Heart right ventricle (tissue), 16 donors: ENCODE data around the gene B2M. TPM values are rescaled to one million over a fixed set of nuclear protein-coding genes. Genes with fewer than 3 reads are reported as not detected.

ENCODE experiments used
- ATAC-seq, 8 donors: fragments of 200-7000 bp; cut with Tn5 transposase; one replicate each; pipeline ENCODE4 v1.9.1; 2020; ENCODE audit warnings: mild to moderate bottlenecking in 8 of 8, moderate library complexity in 8 of 8, moderate number of reproducible peaks in 1 of 8
- DNase-seq, 2 donors: peaks; one replicate each; pipeline ENCODE4 v3.0.0-alpha.2; 2020
- H3K27ac ChIP-seq, 10 donors: fragments of 200-600 bp; sonication (generic) in 2 of 10; one replicate each; pipeline versions ENCODE4 v1.5.0 to v1.8.0; 2020 to 2022; ENCODE audit warnings: mild to moderate bottlenecking in 3 of 10
- H3K27me3 ChIP-seq, 7 donors: fragments of 200-600 bp; one replicate each; pipeline ENCODE4 v1.8.0; 2021 to 2022; ENCODE audit warnings: mild to moderate bottlenecking in 2 of 7
- H3K36me3 ChIP-seq, 9 donors: fragments of 200-600 bp; sonication (generic) in 1 of 9; one replicate each; pipeline versions ENCODE4 v1.5.0 to v1.8.0; 2020 to 2022; ENCODE audit warnings: mild to moderate bottlenecking in 2 of 9
- H3K4me1 ChIP-seq, 9 donors: fragments of 200-600 bp; sonication (generic) in 1 of 9; one replicate each; pipeline versions ENCODE4 v1.5.0 to v1.8.0; 2020 to 2022; ENCODE audit warnings: mild to moderate bottlenecking in 4 of 9
- H3K4me3 ChIP-seq, 10 donors: fragments of 200-600 bp; sonication (generic) in 2 of 10; one replicate each; pipeline versions ENCODE4 v1.5.0 to v1.8.0; 2020 to 2022; ENCODE audit warnings: mild to moderate bottlenecking in 7 of 10, moderate library complexity in 2 of 10
- H3K9me3 ChIP-seq, 11 donors: fragments of 200-600 bp in 10 of 11; sonication (generic) in 2 of 11; one replicate each; pipeline versions ENCODE4 v1.5.0 to v1.8.0; 2013 to 2022; ENCODE audit warnings: mild to moderate bottlenecking in 2 of 11, control low read depth in 1 of 11, moderate library complexity in 1 of 11
- CTCF ChIP-seq, 9 donors: fragments of 200-600 bp; sonication (generic) in 2 of 9; IDR thresholded peaks; one replicate each; pipeline versions ENCODE4 v1.5.0 to v1.8.0; 2021 to 2022; ENCODE audit warnings: antibody characterized with exemption in 9 of 9, mild to moderate bottlenecking in 5 of 9, moderate library complexity in 1 of 9
- WGBS, 2 donors: extraction: QIAGEN DNeasy Blood & Tissue Kit; methylation state at CpG; one replicate each; pipeline ENCODE4 v1.1.7; 2013; ENCODE audit warnings: inconsistent platforms in 1 of 2; 5-methylcytosine and 5-hydroxymethylcytosine counted together
- intact Hi-C, 10 donors: fragments of 100-400 bp; cut with DNase I; formaldehyde crosslinking; loops; one replicate each; pipeline versions ENCODE4 v1.11.1 to v1.14.2; 2022
- long read RNA-seq, 3 donors: library from polyadenylated mRNA; unstranded; transcript quantifications; one replicate each; pipeline ENCODE4 v2.0.0, GENCODE V29; 2020 to 2021
- polyA plus RNA-seq, 2 donors: library from polyadenylated mRNA; stranded (reverse); fragments of 200-250 nt; gene quantifications; one replicate each; pipeline ENCODE4 v1.2.3, GENCODE V29; 2013
- total RNA-seq, 10 donors: library from RNA; stranded (reverse); fragmentation: NEBNext Ultra II Directional in 3 of 10; extraction: Animal tissue kit (Norgen Biotek cat#: 25700) in 3 of 10; gene quantifications; one replicate each; pipeline versions ENCODE4 v1.2.1 to v1.2.4, GENCODE V29; 2021 to 2023
- donor health status: Arrhythmogenic right ventricular cardiomyopathy.
- donor health status: ischemic (EF 13 %, LVEDD 7.1; RV severe dilation, severe dysfunction).
- donor health status: healthy with polysubstance abuse.
- donor health status: DM: no; HTN: yes; CAD: no.
- donor health status: DM: no; HTN: no; CAD: no.
- donor health status: ischemic (EF 25% LVEDD 6.9; RV normal size, moderate dysfunction).
- donor health status: ischemic (EF 25% LVEDD 5.7; RV mildly dilated, moderate dysfunction).
- donor health status: healthy.
- donor health status: DM: yes; HTN: yes; CAD: no.
- donor health status: Ischemic cardiomyopathy.
- donor health status: ischemic (EF 35%, LVEDD 5.7; RV mildly dilated, moderate dysfunction).
- donor health status: nonischemic (EF 11% LVEDD 7.7; RV severe dilation, severe dysfunction).
- donor health status: DM: yes; HTN: yes; CAD: no.
- donor health status: PGD.
- donor health status: ischemic (EF 29% LVEDD 5.4; RV normal size, mild dysfunction).
- donor health status: nonischemic (EF 23%, LVEDD 6.1; RV moderate dilation, normal function).

The B2M gene
- total RNA-seq (1,000 to 10,000 TPM in 6 of 10 donors, 100 to 1,000 TPM in 4; 782 to 5,382 (median 1,085) TPM), polyA plus RNA-seq (1,000 to 10,000 TPM in 1 of 2 donors, 100 to 1,000 TPM in 1; 833 to 1,897 TPM)
- long read RNA-seq, donor 1, transcript B2M-204 (4 exons, 1,705 nt) = major isoform, 706 of 859 reads
- long read RNA-seq, donor 1, transcript B2M-213 (1 exons, 2,329 nt) = minor isoform, 133 of 859 reads
- long read RNA-seq, donor 1, transcript B2M-214 (1 exons, 2,403 nt) = minor isoform, 5 of 859 reads
- long read RNA-seq, donor 1, partial matches to known transcripts = 7 of 859 reads
- long read RNA-seq, donor 1, other reads (novel, unspliced or antisense) = 3 of 859 reads
- long read RNA-seq, donor 2, transcript B2M-213 (1 exons, 2,329 nt) = minor isoform, 141 of 770 reads
- long read RNA-seq, donor 2, transcript B2M-204 (4 exons, 1,705 nt) = major isoform, 612 of 770 reads
- long read RNA-seq, donor 2, partial matches to known transcripts = 9 of 770 reads
- long read RNA-seq, donor 2, other reads (novel, unspliced or antisense) = 2 of 770 reads
- long read RNA-seq, donor 3, transcript B2M-213 (1 exons, 2,329 nt) = minor isoform, 10 of 555 reads
- long read RNA-seq, donor 3, transcript B2M-204 (4 exons, 1,705 nt) = major isoform, 509 of 555 reads
- long read RNA-seq, donor 3, transcript B2M-208 (3 exons, 1,081 nt) = minor isoform, 11 of 555 reads
- long read RNA-seq, donor 3, transcript B2M-214 (1 exons, 2,403 nt) = minor isoform, 8 of 555 reads
- long read RNA-seq, donor 3, partial matches to known transcripts = 11 of 555 reads
- long read RNA-seq, donor 3, other reads (novel, unspliced or antisense) = 6 of 555 reads

GRCh38 chr15:44711096-44711742 lies at the start of gene B2M, which contains the start of gene PATL2:
Gene B2M, plus strand, starts transcription at chr15:44711517. Its CDS starts 30 bp downstream, at chr15:44711547.
Gene PATL2, minus strand, starts transcription at chr15:44711323. Its CDS starts 34,833 bp downstream, at chr15:44676490.
- Histone ChIP-seq H3K36me3 (peaks cover 0 to 40% (median 9%) of the 10 kb centered on the region in 9 donors), H3K4me1 (peaks cover 5 to 45% (median 31%) of the 10 kb centered on the region in 9 donors), H3K27ac (peak within 1 kb of the TSS; percentile 95 to 100 (median 99)), H3K9me3 (no peaks in the 10 kb centered on the region), H3K4me3 (peak within 1 kb of the TSS; percentile 80 to 99 (median 91)), H3K27me3 (no peaks in the 10 kb centered on the region)
- peak; percentile 95 for DNase-seq
- intact Hi-C loops = loop anchor here in 6 of 10 donors (1.0 to 2.0 kb wide), 7 partner anchors 17 to 48 kb away; partner anchors contain the start of gene SPG11 (in 2 of the 6)
- peak; percentile 94 to 98 (median 96) for ATAC-seq
- TF ChIP-seq CTCF (IDR thresholded peaks at IDR 0.05) = peak in 3 of 9 donors; percentile 0 to 33 (median 31)
- WGBS, 2 donors = 0 to 2% methylated on average over 37 of the region's 37 CpGs

- DNase-seq = no peak
- ATAC-seq = no peak
- Histone ChIP-seq H3K4me3 (peak overlapping the region in 3 of 10 donors; percentile 80 to 100 (median 98)), H3K4me1 (peaks cover 0 to 48% (median 28%) of the 10 kb centered on the region in 9 donors), H3K27me3 (no peaks in the 10 kb centered on the region), H3K36me3 (peaks cover 0 to 42% (median 23%) of the 10 kb centered on the region in 9 donors), H3K9me3 (no peaks in the 10 kb centered on the region), H3K27ac (peak overlapping the region in 2 of 10 donors; percentile 99)
- intact Hi-C loops = loop anchor here in 2 of 10 donors (5.0 kb wide), 1 partner anchor 76 kb away; the partner anchor contains the start of gene TRIM69 (in 2 of the 2)
- no peak for TF ChIP-seq CTCF (IDR thresholded peaks at IDR 0.05)
Observed at GRCh38 chr15:44661576-44661975, 49.7 kb upstream of the B2M start.

GRCh38 chr15:44662478-44663409 lies 48.6 kb upstream of the B2M start:
- no peak for TF ChIP-seq CTCF (IDR thresholded peaks at IDR 0.05)
- DNase-seq (peak; percentile 62 to 65), ATAC-seq (peak; percentile 66 to 82 (median 74))
- H3K4me1 ChIP-seq = peaks cover 0 to 48% (median 26%) of the 10 kb centered on the region in 9 donors
- H3K9me3 ChIP-seq = no peaks in the 10 kb centered on the region
- H3K27ac ChIP-seq = peak overlapping the region; percentile 76 to 100 (median 97)
- intact Hi-C loops = loop anchor here in 8 of 10 donors (1.0 to 5.0 kb wide), 9 partner anchors 48 to 76 kb away; partner anchors contain the start of genes TRIM69 (in 4 of the 8), B2M (in 2 of the 8) and PATL2 (in 2 of the 8)
- no peaks in the 10 kb centered on the region for H3K27me3 ChIP-seq
- peak overlapping the region; percentile 80 to 100 (median 88) for H3K4me3 ChIP-seq
- H3K36me3 ChIP-seq = peaks cover 0 to 30% (median 23%) of the 10 kb centered on the region in 9 donors
- 10 to 11% methylated on average over 34 of the region's 34 CpGs for WGBS, 2 donors
